DOHH2 (cell line): ENCODE results near the gene ADGRA1.

ENCODE experiments used
- H3F3A ChIP-seq: fragments of 200-600 bp; sonication (generic), shearing (Covaris generic); 2 replicates; pipeline ENCODE4 v1.6.0; 2016; ENCODE audit warnings: antibody characterized with exemption, mild to moderate bottlenecking; ENCODE audit not compliant: control insufficient read depth, insufficient read depth
- H3K27ac ChIP-seq: fragments of 200-600 bp; sonication (generic); 2 replicates; pipeline ENCODE4 v1.5.1; 2014; ENCODE audit warnings: low read depth, mild to moderate bottlenecking, low read length, moderate library complexity
- H3K27me3 ChIP-seq: fragments of 200-600 bp; sonication (generic); 2 replicates; pipeline ENCODE4 v1.6.1; 2014; ENCODE audit warnings: mild to moderate bottlenecking, low read length, mixed read lengths; ENCODE audit not compliant: control insufficient read depth
- H3K36me3 ChIP-seq: fragments of 200-600 bp; sonication (generic); 2 replicates; pipeline ENCODE4 v1.6.1; 2014; ENCODE audit warnings: mild to moderate bottlenecking, low read length, moderate library complexity, mixed read lengths; ENCODE audit not compliant: control insufficient read depth
- H3K4me1 ChIP-seq: fragments of 200-600 bp; sonication (generic); 2 replicates; pipeline ENCODE4 v1.6.1; 2014; ENCODE audit warnings: mild to moderate bottlenecking, low read length, mixed read lengths; ENCODE audit not compliant: control insufficient read depth
- H3K4me2 ChIP-seq: fragments of 200-600 bp; sonication (generic); 2 replicates; pipeline ENCODE4 v1.6.0; 2014; ENCODE audit warnings: mild to moderate bottlenecking, low read length, moderate library complexity
- H3K4me3 ChIP-seq: fragments of 200-600 bp; sonication (generic); 2 replicates; pipeline ENCODE4 v1.5.1; 2014; ENCODE audit warnings: mild to moderate bottlenecking, low read length, mixed read lengths
- H3K79me2 ChIP-seq: fragments of 200-600 bp; sonication (generic); 2 replicates; pipeline ENCODE4 v1.6.1; 2014; ENCODE audit warnings: mild to moderate bottlenecking, low read length, mixed read lengths; ENCODE audit not compliant: control insufficient read depth
- H3K9me2 ChIP-seq: fragments of 200-600 bp; sonication (generic); replicated peaks from 2 replicates; pipeline ENCODE4 v1.6.1; 2014; ENCODE audit warnings: mild to moderate bottlenecking, low read length, mixed read lengths; ENCODE audit not compliant: control insufficient read depth
- H3K9me3 ChIP-seq: fragments of 200-600 bp; sonication (generic); 2 replicates; pipeline ENCODE4 v1.6.1; 2014; ENCODE audit warnings: antibody characterized with exemption, low read length, mixed read lengths; ENCODE audit not compliant: control insufficient read depth, insufficient read depth
- H4K20me1 ChIP-seq: fragments of 200-600 bp; sonication (generic); 2 replicates; pipeline ENCODE4 v1.6.0; 2014; ENCODE audit warnings: low read depth, mild to moderate bottlenecking, antibody characterized with exemption, low read length, moderate library complexity; ENCODE audit not compliant: control insufficient read depth, insufficient read depth
- CTCF ChIP-seq: fragments of 200-600 bp; sonication (generic); IDR thresholded peaks from one replicate; pipeline ENCODE4 v1.5.1; 2014; ENCODE audit warnings: antibody characterized with exemption, mild to moderate bottlenecking, low read depth, low read length; ENCODE audit not compliant: poor library complexity, severe bottlenecking
- EZH2phosphoT487 ChIP-seq: fragments of 200-600 bp; sonication (generic); IDR thresholded peaks from 2 replicates; pipeline ENCODE4 v1.6.1; 2017; ENCODE audit warnings: borderline replicate concordance, mild to moderate bottlenecking, antibody characterized with exemption, low read length, moderate library complexity, mixed read lengths

The ADGRA1 gene

GRCh38 chr10:133154996-133155778 lies 67.5 kb downstream of the ADGRA1 start:
- H3K4me1 ChIP-seq, result no peaks in the 10 kb centered on the region
- H3K9me3 ChIP-seq, result no peaks in the 10 kb centered on the region
- no peak overlapping the region for H3K4me2 ChIP-seq
- H3K79me2 ChIP-seq, result no peaks in the 10 kb centered on the region
- no peaks in the 10 kb centered on the region for H3F3A ChIP-seq
- TF ChIP-seq EZH2phosphoT487, result no peak
- TF ChIP-seq CTCF, result no peak
- H3K27ac ChIP-seq, result no peak overlapping the region
- H3K36me3 ChIP-seq, result no peaks in the 10 kb centered on the region
- no peaks in the 10 kb centered on the region for H3K9me2 ChIP-seq
- H3K4me3 ChIP-seq, result no peak overlapping the region
- no peaks in the 10 kb centered on the region for H3K27me3 ChIP-seq
- H4K20me1 ChIP-seq, result no peaks in the 10 kb centered on the region

- H4K20me1 ChIP-seq, result no peaks in the 10 kb centered on the region
- no peaks in the 10 kb centered on the region for H3K36me3 ChIP-seq
Measured at GRCh38 chr10:133156674-133157579, 69.2 kb downstream of the ADGRA1 start.

GRCh38 chr10:133157662-133158436 lies 70.1 kb downstream of the ADGRA1 start:
- Histone ChIP-seq H3K79me2 (no peaks in the 10 kb centered on the region), H3K27me3 (no peaks in the 10 kb centered on the region), H3K36me3 (no peaks in the 10 kb centered on the region), H3K4me2 (no peak overlapping the region), H3K9me3 (no peaks in the 10 kb centered on the region), H3K4me3 (no peak overlapping the region), H3F3A (no peaks in the 10 kb centered on the region), H4K20me1 (no peaks in the 10 kb centered on the region), H3K9me2 (no peaks in the 10 kb centered on the region), H3K4me1 (no peaks in the 10 kb centered on the region), H3K27ac (no peak overlapping the region)
- no peak for TF ChIP-seq CTCF
- no peak for TF ChIP-seq EZH2phosphoT487

More at GRCh38 chr10:133156674-133157579, 69.2 kb downstream of the ADGRA1 start:
- no peaks in the 10 kb centered on the region for H3K4me1 ChIP-seq
- no peak overlapping the region for H3K4me3 ChIP-seq
- H3K9me3 ChIP-seq, result no peaks in the 10 kb centered on the region
- no peaks in the 10 kb centered on the region for H3K79me2 ChIP-seq
- H3K4me2 ChIP-seq, result no peak overlapping the region
- H3K27me3 ChIP-seq, result no peaks in the 10 kb centered on the region
- no peak overlapping the region for H3K27ac ChIP-seq
- no peak for TF ChIP-seq EZH2phosphoT487
- TF ChIP-seq CTCF, result no peak
- no peaks in the 10 kb centered on the region for H3K9me2 ChIP-seq
- H3F3A ChIP-seq, result no peaks in the 10 kb centered on the region
